ENCODE data around the gene MS4A8.
"Not testable (repeated sequence)": the region's sequence is repeated elsewhere in the genome, so short reads cannot be mapped to it uniquely, and the experiment has no call there.

The MS4A8 gene

DNA sequence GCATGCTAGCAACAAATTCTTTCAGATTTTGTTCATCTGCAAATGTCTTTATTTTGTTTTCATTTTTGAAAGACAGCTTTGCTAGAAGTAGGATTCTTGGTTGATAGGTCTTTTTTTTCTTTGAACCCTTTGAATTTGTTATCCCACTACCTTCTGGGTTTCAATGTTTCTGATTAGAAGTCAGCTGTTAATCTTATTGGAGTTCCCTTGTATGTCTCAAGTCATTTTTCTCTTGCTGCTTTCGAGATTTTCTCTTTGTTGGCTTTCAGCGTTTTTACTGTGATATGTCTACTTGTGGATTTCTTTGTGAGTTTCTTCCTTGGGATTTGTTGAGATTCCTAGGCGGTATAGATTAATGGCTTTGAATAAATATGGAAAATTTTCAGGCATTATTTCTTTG is 27.2 kb upstream of the MS4A8 start:
- Histone ChIP-seq H3K79me2 (ENCODE audit: insufficient read depth, low read length) (no peaks in the 10 kb centered on the region), H3K27me3 (ENCODE audit: low read length) (no peaks in the 10 kb centered on the region), H2AFZ (ENCODE audit: low read depth, low read length, severe bottlenecking) (no peak overlapping the region), H3K4me2 (ENCODE audit: low read depth, low read length, poor library complexity, severe bottlenecking) (no peak overlapping the region), H3K9me3 (ENCODE audit: insufficient read depth, low read length) (peaks cover 7% of the 10 kb centered on the region; the same call in 1 of the 2 replicates), H3K9ac (ENCODE audit: low read length) (no peak overlapping the region), H3F3A (ENCODE audit: insufficient read depth) (no peaks in the 10 kb centered on the region), H4K20me1 (ENCODE audit: low read depth, low read length) (no peaks in the 10 kb centered on the region), H3K27ac (ENCODE audit: low read depth, low read length) (no peak overlapping the region), H3K9me2 (replicated peaks; ENCODE audit: insufficient read depth, low read length) (no peaks in the 10 kb centered on the region), H3K36me3 (ENCODE audit: low read length) (peaks cover 5% of the 10 kb centered on the region; the same call in 1 of the 2 replicates), H3K4me3 (ENCODE audit: insufficient read depth, low read length, poor library complexity, severe bottlenecking) (no peak overlapping the region)
- TF ChIP-seq, protein P1, sequence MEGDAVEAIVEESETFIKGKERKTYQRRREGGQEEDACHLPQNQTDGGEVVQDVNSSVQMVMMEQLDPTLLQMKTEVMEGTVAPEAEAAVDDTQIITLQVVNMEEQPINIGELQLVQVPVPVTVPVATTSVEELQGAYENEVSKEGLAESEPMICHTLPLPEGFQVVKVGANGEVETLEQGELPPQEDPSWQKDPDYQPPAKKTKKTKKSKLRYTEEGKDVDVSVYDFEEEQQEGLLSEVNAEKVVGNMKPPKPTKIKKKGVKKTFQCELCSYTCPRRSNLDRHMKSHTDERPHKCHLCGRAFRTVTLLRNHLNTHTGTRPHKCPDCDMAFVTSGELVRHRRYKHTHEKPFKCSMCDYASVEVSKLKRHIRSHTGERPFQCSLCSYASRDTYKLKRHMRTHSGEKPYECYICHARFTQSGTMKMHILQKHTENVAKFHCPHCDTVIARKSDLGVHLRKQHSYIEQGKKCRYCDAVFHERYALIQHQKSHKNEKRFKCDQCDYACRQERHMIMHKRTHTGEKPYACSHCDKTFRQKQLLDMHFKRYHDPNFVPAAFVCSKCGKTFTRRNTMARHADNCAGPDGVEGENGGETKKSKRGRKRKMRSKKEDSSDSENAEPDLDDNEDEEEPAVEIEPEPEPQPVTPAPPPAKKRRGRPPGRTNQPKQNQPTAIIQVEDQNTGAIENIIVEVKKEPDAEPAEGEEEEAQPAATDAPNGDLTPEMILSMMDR (IDR thresholded peaks at IDR 0.05; ENCODE audit: insufficient read depth, low read length, poor library complexity, severe bottlenecking), result no peak
- no peak for TF ChIP-seq EZH2phosphoT487 (conservative IDR thresholded peaks at IDR 0.05; ENCODE audit: low read length)

DNA sequence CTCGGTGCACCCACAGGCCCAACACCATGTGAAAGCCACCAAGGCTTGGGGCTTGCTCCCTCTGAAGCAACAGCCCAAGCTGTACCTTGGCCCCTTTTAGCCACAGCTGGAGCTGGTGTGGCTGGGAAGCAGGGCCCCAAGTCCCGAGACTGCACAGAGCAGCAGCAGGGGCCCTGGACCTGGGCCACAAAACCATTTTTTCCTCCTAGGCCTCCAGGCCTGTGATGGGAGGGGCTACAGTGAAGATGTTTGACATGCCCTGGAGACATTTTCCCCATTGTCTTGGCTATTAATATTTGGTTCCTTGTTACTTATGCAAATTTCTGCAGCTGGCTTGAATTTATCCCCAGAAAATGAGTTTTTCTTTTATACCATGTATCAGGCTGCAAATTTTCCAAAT is 21.2 kb upstream of the MS4A8 start:
- H3K4me2 ChIP-seq (ENCODE audit: low read depth, low read length, poor library complexity, severe bottlenecking); H3K79me2 ChIP-seq (ENCODE audit: insufficient read depth, low read length); H3F3A ChIP-seq (ENCODE audit: insufficient read depth); H3K9ac ChIP-seq (ENCODE audit: low read length); H2AFZ ChIP-seq (ENCODE audit: low read depth, low read length, severe bottlenecking); H3K4me3 ChIP-seq (ENCODE audit: insufficient read depth, low read length, poor library complexity, severe bottlenecking); H3K36me3 ChIP-seq (ENCODE audit: low read length); H3K9me2 ChIP-seq (replicated peaks; ENCODE audit: insufficient read depth, low read length); H3K27me3 ChIP-seq (ENCODE audit: low read length); H4K20me1 ChIP-seq (ENCODE audit: low read depth, low read length); H3K27ac ChIP-seq (ENCODE audit: low read depth, low read length): not testable (repeated sequence)
- peaks cover 17% of the 10 kb centered on the region; the same call in 1 of the 2 replicates for H3K9me3 ChIP-seq (ENCODE audit: insufficient read depth, low read length)

- H3K4me2 ChIP-seq (ENCODE audit: low read depth, low read length, poor library complexity, severe bottlenecking), result no peak overlapping the region
- H3K79me2 ChIP-seq (ENCODE audit: insufficient read depth, low read length), result no peaks in the 10 kb centered on the region
- H3K4me3 ChIP-seq (ENCODE audit: insufficient read depth, low read length, poor library complexity, severe bottlenecking), result no peak overlapping the region
- H3K27me3 ChIP-seq (ENCODE audit: low read length), result no peaks in the 10 kb centered on the region
- H3K9me2 ChIP-seq (replicated peaks; ENCODE audit: insufficient read depth, low read length), result no peaks in the 10 kb centered on the region
- H3F3A ChIP-seq (ENCODE audit: insufficient read depth), result no peaks in the 10 kb centered on the region
- H3K9ac ChIP-seq (ENCODE audit: low read length), result no peak overlapping the region
- H3K27ac ChIP-seq (ENCODE audit: low read depth, low read length), result no peak overlapping the region
- no peaks in the 10 kb centered on the region; the same call in 1 of the 2 replicates for H3K36me3 ChIP-seq (ENCODE audit: low read length)
- no peaks in the 10 kb centered on the region for H4K20me1 ChIP-seq (ENCODE audit: low read depth, low read length)
- peaks cover 17% of the 10 kb centered on the region; the same call in 1 of the 2 replicates for H3K9me3 ChIP-seq (ENCODE audit: insufficient read depth, low read length)
- TF ChIP-seq, protein P1 (IDR thresholded peaks at IDR 0.05; ENCODE audit: insufficient read depth, low read length, poor library complexity, severe bottlenecking), result no peak
- TF ChIP-seq EZH2phosphoT487 (conservative IDR thresholded peaks at IDR 0.05; ENCODE audit: low read length), result no peak
- H2AFZ ChIP-seq (ENCODE audit: low read depth, low read length, severe bottlenecking), result no peak overlapping the region
Observed at GRCh38 chr11:60679879-60680278, 19.5 kb upstream of the MS4A8 start.

DNA sequence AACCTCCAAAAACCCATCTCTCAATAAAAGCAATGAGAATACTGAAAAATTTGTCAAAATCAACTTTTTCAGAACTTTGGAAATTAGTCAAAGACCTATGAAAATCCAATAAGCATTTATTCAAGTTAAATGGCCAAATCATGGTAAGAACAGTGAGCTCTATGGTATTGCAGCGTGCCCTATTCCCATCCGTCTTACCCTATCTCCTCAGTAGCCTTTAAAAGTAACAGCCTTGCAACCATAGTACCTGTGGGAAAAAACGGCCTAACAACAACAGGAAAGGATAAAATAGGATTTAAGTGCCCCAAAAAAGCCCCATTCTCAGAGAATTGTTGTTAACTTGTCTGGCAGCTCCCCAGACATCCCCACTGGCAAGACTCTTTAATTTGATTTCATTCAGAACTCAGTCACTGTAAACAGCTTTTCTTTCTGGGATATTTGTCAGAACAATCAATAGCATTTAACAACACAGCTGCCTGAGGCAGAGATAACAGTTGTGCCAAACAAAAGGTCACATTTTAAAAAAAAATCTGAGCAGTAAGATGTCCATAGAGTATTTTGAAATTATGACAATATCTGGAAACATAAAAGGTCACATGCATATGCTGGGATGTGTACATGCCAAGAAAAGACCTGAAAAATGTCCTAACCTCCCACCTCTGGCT is 18.8 kb upstream of the MS4A8 start:
- Histone ChIP-seq H4K20me1 (ENCODE audit: low read depth, low read length) (no peaks in the 10 kb centered on the region), H3K9ac (ENCODE audit: low read length) (no peak overlapping the region), H3K27ac (ENCODE audit: low read depth, low read length) (no peak overlapping the region), H3K9me3 (ENCODE audit: insufficient read depth, low read length) (peaks cover 17% of the 10 kb centered on the region; the same call in 1 of the 2 replicates), H3K36me3 (ENCODE audit: low read length) (no peaks in the 10 kb centered on the region; the same call in 1 of the 2 replicates), H3K4me2 (ENCODE audit: low read depth, low read length, poor library complexity, severe bottlenecking) (no peak overlapping the region), H3K9me2 (replicated peaks; ENCODE audit: insufficient read depth, low read length) (no peaks in the 10 kb centered on the region), H3F3A (ENCODE audit: insufficient read depth) (no peaks in the 10 kb centered on the region), H3K27me3 (ENCODE audit: low read length) (no peaks in the 10 kb centered on the region), H3K4me3 (ENCODE audit: insufficient read depth, low read length, poor library complexity, severe bottlenecking) (no peak overlapping the region), H3K79me2 (ENCODE audit: insufficient read depth, low read length) (no peaks in the 10 kb centered on the region), H2AFZ (ENCODE audit: low read depth, low read length, severe bottlenecking) (no peak overlapping the region)
- TF ChIP-seq, protein P1 (IDR thresholded peaks at IDR 0.05; ENCODE audit: insufficient read depth, low read length, poor library complexity, severe bottlenecking), result no peak
- no peak for TF ChIP-seq EZH2phosphoT487 (conservative IDR thresholded peaks at IDR 0.05; ENCODE audit: low read length)

DNA sequence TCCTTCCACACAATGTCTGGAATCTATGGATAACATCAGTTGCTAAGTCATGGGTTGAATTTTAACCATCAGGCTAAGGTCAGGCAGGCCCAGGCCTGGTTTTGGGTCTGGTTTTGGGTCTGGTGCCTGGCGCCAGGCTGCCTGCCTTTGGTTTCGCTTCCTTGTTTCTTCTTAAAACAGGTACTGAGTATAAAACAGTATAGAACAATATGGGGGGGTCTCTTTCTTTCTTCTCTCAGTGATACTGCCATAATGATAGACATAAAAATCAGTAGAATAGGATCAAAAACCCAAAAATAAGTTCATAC is 14.9 kb upstream of the MS4A8 start:
- not testable (repeated sequence) for H3K9ac ChIP-seq (ENCODE audit: low read length); H3K36me3 ChIP-seq (ENCODE audit: low read length); H4K20me1 ChIP-seq (ENCODE audit: low read depth, low read length); H3F3A ChIP-seq (ENCODE audit: insufficient read depth); H3K27ac ChIP-seq (ENCODE audit: low read depth, low read length); H2AFZ ChIP-seq (ENCODE audit: low read depth, low read length, severe bottlenecking); H3K27me3 ChIP-seq (ENCODE audit: low read length); H3K79me2 ChIP-seq (ENCODE audit: insufficient read depth, low read length); H3K4me2 ChIP-seq (ENCODE audit: low read depth, low read length, poor library complexity, severe bottlenecking); H3K9me2 ChIP-seq (replicated peaks; ENCODE audit: insufficient read depth, low read length); H3K4me3 ChIP-seq (ENCODE audit: insufficient read depth, low read length, poor library complexity, severe bottlenecking); H3K9me3 ChIP-seq (ENCODE audit: insufficient read depth, low read length)

Data from SU-DHL-6 (cell line).